HG02852 (cell line): Measurements from ENCODE around the gene CC2D2A.

Experiments used
- ATAC-seq: cut with Tn5 transposase; IDR thresholded peaks from one replicate; pipeline ENCODE4 v1.9.1; 2021; ENCODE audit warnings: mild to moderate bottlenecking, moderate library complexity; ENCODE audit not compliant: unreplicated experiment

Gene CC2D2A

GRCh38 chr4:15459706-15460105, 10.0 kb upstream of the CC2D2A start:
- no peak for ATAC-seq

- ATAC-seq: no peak
Measured at GRCh38 chr4:15466596-15466995, 3.1 kb upstream of the CC2D2A start.

- no peak for ATAC-seq
Measured at GRCh38 chr4:15470128-15470475, 420 bp downstream of the CC2D2A start.

- no peak for ATAC-seq
Measured at GRCh38 chr4:15476396-15476795, 6.7 kb downstream of the CC2D2A start.

- no peak for ATAC-seq
Measured at GRCh38 chr4:15478724-15479088, 9.0 kb downstream of the CC2D2A start.

- no peak for ATAC-seq
Measured at GRCh38 chr4:15479089-15479912, 9.6 kb downstream of the CC2D2A start.

- ATAC-seq: no peak
Measured at GRCh38 chr4:15479913-15480185, 10.2 kb downstream of the CC2D2A start.

GRCh38 chr4:15481961-15482745, 12.5 kb downstream of the CC2D2A start:
- no peak for ATAC-seq

GRCh38 chr4:15482842-15483241, 13.2 kb downstream of the CC2D2A start:
- no peak for ATAC-seq

GRCh38 chr4:15488136-15488535, 18.5 kb downstream of the CC2D2A start:
- no peak for ATAC-seq

- no peak for ATAC-seq
Measured at GRCh38 chr4:15488658-15489470, 19.2 kb downstream of the CC2D2A start.

- no peak for ATAC-seq
Measured at GRCh38 chr4:15489551-15489950, 19.9 kb downstream of the CC2D2A start.

GRCh38 chr4:15493411-15493810, 23.7 kb downstream of the CC2D2A start:
- ATAC-seq: no peak

- no peak for ATAC-seq
Measured at GRCh38 chr4:15495621-15496020, 25.9 kb downstream of the CC2D2A start.

GRCh38 chr4:15498356-15498755, 28.7 kb downstream of the CC2D2A start:
- no peak for ATAC-seq

- ATAC-seq: no peak
Measured at GRCh38 chr4:15500701-15501100, 31.0 kb downstream of the CC2D2A start.

GRCh38 chr4:15501941-15502340, 32.3 kb downstream of the CC2D2A start:
- ATAC-seq: no peak

GRCh38 chr4:15502384-15502783, 32.7 kb downstream of the CC2D2A start:
- ATAC-seq: no peak

GRCh38 chr4:15504041-15504440, 34.4 kb downstream of the CC2D2A start:
- no peak for ATAC-seq

GRCh38 chr4:15506464-15506863, 36.8 kb downstream of the CC2D2A start:
- ATAC-seq: no peak

GRCh38 chr4:15507679-15508078, 38.0 kb downstream of the CC2D2A start:
- ATAC-seq: no peak

- no peak for ATAC-seq
Measured at GRCh38 chr4:15510961-15511360, 41.3 kb downstream of the CC2D2A start.
